ENCODE results near the gene TNNI3K. TPM values are rescaled to one million over a fixed set of nuclear protein-coding genes. Genes with fewer than 3 reads are reported as not detected.

Gene TNNI3K
- total RNA-seq, 1 donor from 2014 or later: not detected

DNA sequence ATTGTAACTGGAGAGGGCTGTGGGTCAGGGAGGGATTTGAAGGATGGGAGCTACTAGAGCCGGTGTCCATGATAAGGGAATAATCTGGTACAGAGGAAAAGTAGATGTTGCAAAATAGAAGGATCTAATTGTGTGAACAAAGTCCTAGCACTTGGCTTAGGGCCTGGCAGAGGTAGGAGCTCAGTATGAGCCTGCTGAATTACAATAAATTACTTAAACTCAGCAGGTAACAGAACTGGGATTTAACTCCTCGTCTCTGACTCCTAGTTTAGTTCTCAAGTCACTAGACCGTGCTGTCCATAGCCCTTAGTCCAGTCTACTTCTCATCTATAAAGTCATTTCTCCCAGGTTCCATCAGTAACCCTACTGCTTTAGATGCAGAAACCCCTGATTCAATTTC, 157.0 kb downstream of the TNNI3K start:
- no peaks in the 10 kb centered on the region for H3K27me3 Mint-ChIP-seq
- peaks cover 24% of the 10 kb centered on the region for H3K4me1 Mint-ChIP-seq (ENCODE audit: unreplicated experiment)
- no peak overlapping the region for H3K4me3 Mint-ChIP-seq
- no peak for DNase-seq (ENCODE audit: extremely low spot score, unreplicated experiment)
- TF ChIP-seq, protein P1, sequence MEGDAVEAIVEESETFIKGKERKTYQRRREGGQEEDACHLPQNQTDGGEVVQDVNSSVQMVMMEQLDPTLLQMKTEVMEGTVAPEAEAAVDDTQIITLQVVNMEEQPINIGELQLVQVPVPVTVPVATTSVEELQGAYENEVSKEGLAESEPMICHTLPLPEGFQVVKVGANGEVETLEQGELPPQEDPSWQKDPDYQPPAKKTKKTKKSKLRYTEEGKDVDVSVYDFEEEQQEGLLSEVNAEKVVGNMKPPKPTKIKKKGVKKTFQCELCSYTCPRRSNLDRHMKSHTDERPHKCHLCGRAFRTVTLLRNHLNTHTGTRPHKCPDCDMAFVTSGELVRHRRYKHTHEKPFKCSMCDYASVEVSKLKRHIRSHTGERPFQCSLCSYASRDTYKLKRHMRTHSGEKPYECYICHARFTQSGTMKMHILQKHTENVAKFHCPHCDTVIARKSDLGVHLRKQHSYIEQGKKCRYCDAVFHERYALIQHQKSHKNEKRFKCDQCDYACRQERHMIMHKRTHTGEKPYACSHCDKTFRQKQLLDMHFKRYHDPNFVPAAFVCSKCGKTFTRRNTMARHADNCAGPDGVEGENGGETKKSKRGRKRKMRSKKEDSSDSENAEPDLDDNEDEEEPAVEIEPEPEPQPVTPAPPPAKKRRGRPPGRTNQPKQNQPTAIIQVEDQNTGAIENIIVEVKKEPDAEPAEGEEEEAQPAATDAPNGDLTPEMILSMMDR (conservative IDR thresholded peaks at IDR 0.05): no peak
- H3K27ac Mint-ChIP-seq: no peak overlapping the region
- H3K36me3 Mint-ChIP-seq: no peaks in the 10 kb centered on the region
- no peaks in the 10 kb centered on the region for H3K9me3 Mint-ChIP-seq

DNA sequence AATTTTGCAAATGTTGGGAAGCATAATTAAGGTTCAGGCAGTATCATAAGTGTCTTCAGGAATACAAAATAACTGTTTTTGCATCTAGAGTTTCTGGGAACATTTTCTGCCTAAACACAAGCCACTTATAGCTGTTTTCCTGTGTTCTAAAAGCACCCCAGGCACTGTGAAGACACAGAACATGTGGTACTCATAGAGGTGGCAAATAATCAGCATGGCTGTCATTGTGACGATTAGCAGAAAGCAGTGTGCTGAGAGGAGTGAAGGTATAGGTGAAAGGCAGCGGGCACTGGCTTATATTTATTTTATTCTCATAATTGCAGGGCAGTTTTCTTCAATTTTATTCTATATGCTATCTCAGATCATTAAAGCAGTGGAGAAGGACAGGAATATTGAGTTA, 157.7 kb downstream of the TNNI3K start:
- no peak overlapping the region for H3K4me3 Mint-ChIP-seq
- no peak for DNase-seq (ENCODE audit: extremely low spot score, unreplicated experiment)
- no peak overlapping the region for H3K27ac Mint-ChIP-seq
- H3K4me1 Mint-ChIP-seq (ENCODE audit: unreplicated experiment): peaks cover 25% of the 10 kb centered on the region
- no peaks in the 10 kb centered on the region for H3K9me3 Mint-ChIP-seq
- no peaks in the 10 kb centered on the region for H3K27me3 Mint-ChIP-seq
- TF ChIP-seq, protein P1 (conservative IDR thresholded peaks at IDR 0.05): no peak
- H3K36me3 Mint-ChIP-seq: no peaks in the 10 kb centered on the region

DNA sequence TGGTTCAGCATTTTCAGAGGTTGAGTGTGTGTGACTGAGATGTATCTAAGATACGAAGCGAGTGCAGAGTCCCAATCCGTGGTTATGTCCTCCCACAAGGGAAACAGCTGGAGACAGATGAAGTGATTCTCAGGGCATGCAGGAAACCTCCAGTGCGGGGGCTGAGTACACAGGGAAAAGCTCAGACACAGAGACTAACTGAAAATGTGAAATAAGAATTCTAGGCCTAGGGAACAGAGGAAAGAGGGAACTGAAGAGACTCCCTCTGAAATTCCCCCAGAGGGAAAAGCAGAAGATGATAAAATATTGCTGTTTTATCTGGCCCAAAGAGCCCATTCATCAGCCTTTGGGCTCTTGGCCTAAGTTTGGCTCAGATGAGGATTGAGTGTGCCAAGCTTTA, 160.4 kb downstream of the TNNI3K start:
- TF ChIP-seq, protein P1 (conservative IDR thresholded peaks at IDR 0.05): no peak
- no peak for DNase-seq (ENCODE audit: extremely low spot score, unreplicated experiment)
- Mint-ChIP-seq H3K27me3 (no peaks in the 10 kb centered on the region), H3K36me3 (no peaks in the 10 kb centered on the region), H3K9me3 (no peaks in the 10 kb centered on the region), H3K27ac (no peak overlapping the region), H3K4me3 (peak overlapping the region; percentile 5), H3K4me1 (ENCODE audit: unreplicated experiment) (peaks cover 25% of the 10 kb centered on the region)

DNA sequence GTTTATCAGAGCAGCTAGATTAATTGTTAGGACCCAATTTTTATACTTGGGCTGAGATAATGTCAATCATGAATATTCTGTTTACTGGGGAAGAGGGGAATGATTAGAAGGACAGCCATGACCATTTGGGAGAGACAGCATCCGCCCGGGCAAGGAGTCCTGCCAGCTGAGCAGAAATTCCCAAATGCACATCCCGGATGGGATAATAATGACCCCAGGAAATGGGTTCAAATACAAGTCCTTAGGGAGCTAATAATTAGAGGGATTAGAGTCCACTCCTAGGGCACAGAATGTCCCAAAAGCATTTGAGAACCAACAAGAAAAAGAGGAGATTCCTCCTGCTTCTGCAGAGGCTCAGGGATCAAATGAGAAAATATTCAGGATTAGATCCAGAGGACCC, 161.3 kb downstream of the TNNI3K start:
- peak overlapping the region; percentile 4 for H3K27ac Mint-ChIP-seq
- TF ChIP-seq, protein P1 (conservative IDR thresholded peaks at IDR 0.05): no peak

DNA sequence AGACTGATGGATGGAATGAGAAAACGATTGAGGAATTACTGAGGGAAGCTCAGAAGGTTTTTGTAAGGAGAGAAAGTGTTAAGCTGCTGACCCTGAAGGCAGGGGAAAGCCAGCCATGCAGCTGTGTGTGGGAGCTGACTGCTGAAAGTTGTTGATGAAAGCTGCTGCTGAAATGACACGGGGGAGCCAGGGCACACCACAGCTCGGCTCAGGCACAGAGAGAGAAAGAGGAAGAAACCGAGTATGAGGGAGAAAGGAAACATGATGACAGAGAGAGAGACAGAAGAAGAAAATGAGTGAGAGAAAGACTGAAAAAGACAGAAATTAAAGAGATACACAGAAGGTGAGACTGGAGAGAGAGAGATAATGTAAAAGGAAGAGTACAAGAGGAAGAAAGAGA, 161.7 kb downstream of the TNNI3K start:
- H3K36me3 Mint-ChIP-seq: no peaks in the 10 kb centered on the region
- no peaks in the 10 kb centered on the region for H3K27me3 Mint-ChIP-seq
- H3K4me3 Mint-ChIP-seq: no peak overlapping the region
- TF ChIP-seq, protein P1 (conservative IDR thresholded peaks at IDR 0.05): no peak
- H3K9me3 Mint-ChIP-seq: no peaks in the 10 kb centered on the region
- no peak for DNase-seq (ENCODE audit: extremely low spot score, unreplicated experiment)
- peak overlapping the region; percentile 4 for H3K27ac Mint-ChIP-seq
- H3K4me1 Mint-ChIP-seq (ENCODE audit: unreplicated experiment): peaks cover 25% of the 10 kb centered on the region

More for the DNA sequence above, 161.3 kb downstream of the TNNI3K start:
- no peaks in the 10 kb centered on the region for H3K27me3 Mint-ChIP-seq
- peaks cover 25% of the 10 kb centered on the region for H3K4me1 Mint-ChIP-seq (ENCODE audit: unreplicated experiment)
- no peak for DNase-seq (ENCODE audit: extremely low spot score, unreplicated experiment)
- H3K9me3 Mint-ChIP-seq: no peaks in the 10 kb centered on the region
- no peaks in the 10 kb centered on the region for H3K36me3 Mint-ChIP-seq
- no peak overlapping the region for H3K4me3 Mint-ChIP-seq

DNA sequence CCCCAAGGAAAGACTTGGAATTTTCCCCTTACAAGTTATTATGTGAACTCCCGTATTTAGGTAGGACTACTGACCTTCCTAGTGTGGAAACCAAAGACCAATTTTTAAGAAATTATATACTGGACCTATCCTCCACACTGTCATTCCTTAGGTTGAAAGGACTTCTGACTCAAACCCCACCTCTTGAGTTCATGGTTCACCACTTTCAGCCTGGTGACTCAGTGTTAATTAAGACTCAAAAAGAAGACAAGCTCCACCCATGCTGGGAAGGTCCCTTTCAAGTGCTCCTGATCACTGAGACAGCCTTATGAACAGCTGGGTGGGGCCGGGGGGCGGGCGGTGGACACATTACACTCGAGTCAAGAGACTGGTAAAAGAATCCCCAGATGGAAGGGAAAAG, 164.1 kb downstream of the TNNI3K start:
- H3K27me3 Mint-ChIP-seq: no peaks in the 10 kb centered on the region
- no peak overlapping the region for H3K27ac Mint-ChIP-seq
- peaks cover 14% of the 10 kb centered on the region for H3K4me1 Mint-ChIP-seq (ENCODE audit: unreplicated experiment)
- DNase-seq (ENCODE audit: extremely low spot score, unreplicated experiment): no peak
- no peak overlapping the region for H3K4me3 Mint-ChIP-seq
- TF ChIP-seq, protein P1 (conservative IDR thresholded peaks at IDR 0.05): no peak
- H3K36me3 Mint-ChIP-seq: no peaks in the 10 kb centered on the region
- H3K9me3 Mint-ChIP-seq: no peaks in the 10 kb centered on the region
